ENCODE results near the gene BIRC2. TPM values are rescaled to one million over a fixed set of nuclear protein-coding genes. Genes with fewer than 3 reads are reported as not detected.

The BIRC2 gene
- total and polyA plus RNA-seq, 2 experiments from 2014 or later, result 15.3 to 25.2 TPM

DNA sequence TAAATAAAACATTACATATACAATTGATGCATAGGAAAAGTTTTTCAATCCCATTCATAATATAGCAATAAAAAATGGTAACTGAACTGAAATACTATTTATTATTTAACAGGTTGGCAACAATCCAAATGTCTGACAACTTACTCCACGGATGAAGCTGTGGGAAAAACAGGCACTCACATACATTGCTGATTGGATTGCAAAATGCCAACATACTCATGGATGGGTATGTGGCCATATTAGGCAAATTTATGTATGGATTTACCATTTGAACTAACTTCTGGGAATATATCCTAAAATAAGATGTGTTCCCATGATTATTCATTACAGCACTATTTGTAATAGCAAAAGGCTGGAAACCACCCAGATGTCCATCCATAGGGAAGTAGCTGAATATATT lies 3.2 kb upstream of the BIRC2 start (continued):
- TF ChIP-seq, protein P1, sequence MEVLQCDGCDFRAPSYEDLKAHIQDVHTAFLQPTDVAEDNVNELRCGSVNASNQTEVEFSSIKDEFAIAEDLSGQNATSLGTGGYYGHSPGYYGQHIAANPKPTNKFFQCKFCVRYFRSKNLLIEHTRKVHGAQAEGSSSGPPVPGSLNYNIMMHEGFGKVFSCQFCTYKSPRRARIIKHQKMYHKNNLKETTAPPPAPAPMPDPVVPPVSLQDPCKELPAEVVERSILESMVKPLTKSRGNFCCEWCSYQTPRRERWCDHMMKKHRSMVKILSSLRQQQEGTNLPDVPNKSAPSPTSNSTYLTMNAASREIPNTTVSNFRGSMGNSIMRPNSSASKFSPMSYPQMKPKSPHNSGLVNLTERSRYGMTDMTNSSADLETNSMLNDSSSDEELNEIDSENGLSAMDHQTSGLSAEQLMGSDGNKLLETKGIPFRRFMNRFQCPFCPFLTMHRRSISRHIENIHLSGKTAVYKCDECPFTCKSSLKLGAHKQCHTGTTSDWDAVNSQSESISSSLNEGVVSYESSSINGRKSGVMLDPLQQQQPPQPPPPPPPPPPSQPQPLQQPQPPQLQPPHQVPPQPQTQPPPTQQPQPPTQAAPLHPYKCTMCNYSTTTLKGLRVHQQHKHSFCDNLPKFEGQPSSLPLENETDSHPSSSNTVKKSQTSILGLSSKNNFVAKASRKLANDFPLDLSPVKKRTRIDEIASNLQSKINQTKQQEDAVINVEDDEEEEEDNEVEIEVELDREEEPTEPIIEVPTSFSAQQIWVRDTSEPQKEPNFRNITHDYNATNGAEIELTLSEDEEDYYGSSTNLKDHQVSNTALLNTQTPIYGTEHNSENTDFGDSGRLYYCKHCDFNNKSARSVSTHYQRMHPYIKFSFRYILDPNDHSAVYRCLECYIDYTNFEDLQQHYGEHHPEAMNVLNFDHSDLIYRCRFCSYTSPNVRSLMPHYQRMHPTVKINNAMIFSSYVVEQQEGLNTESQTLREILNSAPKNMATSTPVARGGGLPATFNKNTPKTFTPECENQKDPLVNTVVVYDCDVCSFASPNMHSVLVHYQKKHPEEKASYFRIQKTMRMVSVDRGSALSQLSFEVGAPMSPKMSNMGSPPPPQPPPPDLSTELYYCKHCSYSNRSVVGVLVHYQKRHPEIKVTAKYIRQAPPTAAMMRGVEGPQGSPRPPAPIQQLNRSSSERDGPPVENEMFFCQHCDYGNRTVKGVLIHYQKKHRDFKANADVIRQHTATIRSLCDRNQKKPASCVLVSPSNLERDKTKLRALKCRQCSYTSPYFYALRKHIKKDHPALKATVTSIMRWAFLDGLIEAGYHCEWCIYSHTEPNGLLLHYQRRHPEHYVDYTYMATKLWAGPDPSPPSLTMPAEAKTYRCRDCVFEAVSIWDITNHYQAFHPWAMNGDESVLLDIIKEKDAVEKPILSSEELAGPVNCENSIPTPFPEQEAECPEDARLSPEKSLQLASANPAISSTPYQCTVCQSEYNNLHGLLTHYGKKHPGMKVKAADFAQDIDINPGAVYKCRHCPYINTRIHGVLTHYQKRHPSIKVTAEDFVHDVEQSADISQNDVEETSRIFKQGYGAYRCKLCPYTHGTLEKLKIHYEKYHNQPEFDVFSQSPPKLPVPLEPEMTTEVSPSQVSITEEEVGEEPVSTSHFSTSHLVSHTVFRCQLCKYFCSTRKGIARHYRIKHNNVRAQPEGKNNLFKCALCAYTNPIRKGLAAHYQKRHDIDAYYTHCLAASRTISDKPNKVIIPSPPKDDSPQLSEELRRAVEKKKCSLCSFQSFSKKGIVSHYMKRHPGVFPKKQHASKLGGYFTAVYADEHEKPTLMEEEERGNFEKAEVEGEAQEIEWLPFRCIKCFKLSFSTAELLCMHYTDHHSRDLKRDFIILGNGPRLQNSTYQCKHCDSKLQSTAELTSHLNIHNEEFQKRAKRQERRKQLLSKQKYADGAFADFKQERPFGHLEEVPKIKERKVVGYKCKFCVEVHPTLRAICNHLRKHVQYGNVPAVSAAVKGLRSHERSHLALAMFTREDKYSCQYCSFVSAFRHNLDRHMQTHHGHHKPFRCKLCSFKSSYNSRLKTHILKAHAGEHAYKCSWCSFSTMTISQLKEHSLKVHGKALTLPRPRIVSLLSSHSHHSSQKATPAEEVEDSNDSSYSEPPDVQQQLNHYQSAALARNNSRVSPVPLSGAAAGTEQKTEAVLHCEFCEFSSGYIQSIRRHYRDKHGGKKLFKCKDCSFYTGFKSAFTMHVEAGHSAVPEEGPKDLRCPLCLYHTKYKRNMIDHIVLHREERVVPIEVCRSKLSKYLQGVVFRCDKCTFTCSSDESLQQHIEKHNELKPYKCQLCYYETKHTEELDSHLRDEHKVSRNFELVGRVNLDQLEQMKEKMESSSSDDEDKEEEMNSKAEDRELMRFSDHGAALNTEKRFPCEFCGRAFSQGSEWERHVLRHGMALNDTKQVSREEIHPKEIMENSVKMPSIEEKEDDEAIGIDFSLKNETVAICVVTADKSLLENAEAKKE (CRISPR knock-in tag; IDR thresholded peaks at IDR 0.05), result no peak

DNA sequence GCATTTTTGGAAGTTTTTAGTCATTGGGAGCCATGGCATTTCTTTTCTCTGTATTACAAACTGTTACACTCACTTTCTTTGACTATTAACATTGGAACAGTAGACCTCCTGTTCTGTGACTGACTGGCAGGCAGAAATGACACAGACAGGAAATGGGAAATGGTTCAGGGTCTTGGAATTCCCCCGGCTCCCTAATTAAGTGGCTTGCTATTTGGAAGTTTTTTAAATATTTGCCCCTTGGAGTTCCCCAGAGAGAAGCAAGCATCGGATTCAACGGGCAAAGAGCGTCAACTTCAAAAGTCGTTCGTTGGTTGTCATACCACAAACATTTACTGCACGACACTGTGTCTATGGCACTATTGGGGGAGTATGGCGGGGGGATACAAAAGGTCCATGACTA lies 1.1 kb upstream of the BIRC2 start:
- DNase-seq (ENCODE audit: low spot score) (no peak), ATAC-seq (no peak)
- Histone ChIP-seq H4K20me1 (replicated peaks; ENCODE audit: insufficient read depth) (peaks cover 3% of the 10 kb centered on the region; the same call in 1 of the 2 replicates), H3K79me2 (replicated peaks; ENCODE audit: insufficient read depth) (peaks cover 29% of the 10 kb centered on the region), H3K4me2 (peak overlapping the region; percentile 86), H2AFZ (peak overlapping the region; percentile 97; the same call in 1 of the 2 replicates), H3K27me3 (ENCODE audit: insufficient read depth) (no peaks in the 10 kb centered on the region), H3K4me1 (ENCODE audit: insufficient read depth) (peaks cover 11% of the 10 kb centered on the region), H3F3A (replicated peaks; ENCODE audit: low read depth) (no peaks in the 10 kb centered on the region), H3K4me3 (peak overlapping the region; percentile 93), H3K36me3 (ENCODE audit: insufficient read depth) (no peaks in the 10 kb centered on the region), H3K9me2 (ENCODE audit: insufficient read depth) (no peaks in the 10 kb centered on the region), H3K27ac (ENCODE audit: low read depth) (no peak overlapping the region)
- Mint-ChIP-seq H3K36me3 (ENCODE audit: low read depth) (peaks cover 3% of the 10 kb centered on the region; the same call in 1 of the 3 replicates), H3K27ac (no peak overlapping the region), H3K4me3 (peak overlapping the region; percentile 98), H3K27me3 (ENCODE audit: insufficient read depth, low read depth, poor library complexity) (peaks cover 2% of the 10 kb centered on the region), H3K4me1 (peaks cover 14% of the 10 kb centered on the region), H3K9me3 (no peaks in the 10 kb centered on the region)
- TF ChIP-seq, protein P2, sequence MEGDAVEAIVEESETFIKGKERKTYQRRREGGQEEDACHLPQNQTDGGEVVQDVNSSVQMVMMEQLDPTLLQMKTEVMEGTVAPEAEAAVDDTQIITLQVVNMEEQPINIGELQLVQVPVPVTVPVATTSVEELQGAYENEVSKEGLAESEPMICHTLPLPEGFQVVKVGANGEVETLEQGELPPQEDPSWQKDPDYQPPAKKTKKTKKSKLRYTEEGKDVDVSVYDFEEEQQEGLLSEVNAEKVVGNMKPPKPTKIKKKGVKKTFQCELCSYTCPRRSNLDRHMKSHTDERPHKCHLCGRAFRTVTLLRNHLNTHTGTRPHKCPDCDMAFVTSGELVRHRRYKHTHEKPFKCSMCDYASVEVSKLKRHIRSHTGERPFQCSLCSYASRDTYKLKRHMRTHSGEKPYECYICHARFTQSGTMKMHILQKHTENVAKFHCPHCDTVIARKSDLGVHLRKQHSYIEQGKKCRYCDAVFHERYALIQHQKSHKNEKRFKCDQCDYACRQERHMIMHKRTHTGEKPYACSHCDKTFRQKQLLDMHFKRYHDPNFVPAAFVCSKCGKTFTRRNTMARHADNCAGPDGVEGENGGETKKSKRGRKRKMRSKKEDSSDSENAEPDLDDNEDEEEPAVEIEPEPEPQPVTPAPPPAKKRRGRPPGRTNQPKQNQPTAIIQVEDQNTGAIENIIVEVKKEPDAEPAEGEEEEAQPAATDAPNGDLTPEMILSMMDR (conservative IDR thresholded peaks at IDR 0.05; ENCODE audit: low read depth in 2 of 2), result no peak
- TF ChIP-seq STAT1 (IDR thresholded peaks at IDR 0.05; ENCODE audit: unreplicated experiment), result no peak
- TF ChIP-seq EZH2phosphoT487 (IDR thresholded peaks at IDR 0.05; ENCODE audit: unreplicated experiment), result no peak
- no peak for TF ChIP-seq ZNF331 (CRISPR knock-in tag; IDR thresholded peaks at IDR 0.05; ENCODE audit: low read depth)
- TF ChIP-seq, protein P3, sequence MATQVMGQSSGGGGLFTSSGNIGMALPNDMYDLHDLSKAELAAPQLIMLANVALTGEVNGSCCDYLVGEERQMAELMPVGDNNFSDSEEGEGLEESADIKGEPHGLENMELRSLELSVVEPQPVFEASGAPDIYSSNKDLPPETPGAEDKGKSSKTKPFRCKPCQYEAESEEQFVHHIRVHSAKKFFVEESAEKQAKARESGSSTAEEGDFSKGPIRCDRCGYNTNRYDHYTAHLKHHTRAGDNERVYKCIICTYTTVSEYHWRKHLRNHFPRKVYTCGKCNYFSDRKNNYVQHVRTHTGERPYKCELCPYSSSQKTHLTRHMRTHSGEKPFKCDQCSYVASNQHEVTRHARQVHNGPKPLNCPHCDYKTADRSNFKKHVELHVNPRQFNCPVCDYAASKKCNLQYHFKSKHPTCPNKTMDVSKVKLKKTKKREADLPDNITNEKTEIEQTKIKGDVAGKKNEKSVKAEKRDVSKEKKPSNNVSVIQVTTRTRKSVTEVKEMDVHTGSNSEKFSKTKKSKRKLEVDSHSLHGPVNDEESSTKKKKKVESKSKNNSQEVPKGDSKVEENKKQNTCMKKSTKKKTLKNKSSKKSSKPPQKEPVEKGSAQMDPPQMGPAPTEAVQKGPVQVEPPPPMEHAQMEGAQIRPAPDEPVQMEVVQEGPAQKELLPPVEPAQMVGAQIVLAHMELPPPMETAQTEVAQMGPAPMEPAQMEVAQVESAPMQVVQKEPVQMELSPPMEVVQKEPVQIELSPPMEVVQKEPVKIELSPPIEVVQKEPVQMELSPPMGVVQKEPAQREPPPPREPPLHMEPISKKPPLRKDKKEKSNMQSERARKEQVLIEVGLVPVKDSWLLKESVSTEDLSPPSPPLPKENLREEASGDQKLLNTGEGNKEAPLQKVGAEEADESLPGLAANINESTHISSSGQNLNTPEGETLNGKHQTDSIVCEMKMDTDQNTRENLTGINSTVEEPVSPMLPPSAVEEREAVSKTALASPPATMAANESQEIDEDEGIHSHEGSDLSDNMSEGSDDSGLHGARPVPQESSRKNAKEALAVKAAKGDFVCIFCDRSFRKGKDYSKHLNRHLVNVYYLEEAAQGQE (IDR thresholded peaks at IDR 0.05; ENCODE audit: unreplicated experiment), result no peak
- no peak for TF ChIP-seq NANOG (IDR thresholded peaks at IDR 0.05; ENCODE audit: borderline replicate concordance)
- TF ChIP-seq, protein P4, sequence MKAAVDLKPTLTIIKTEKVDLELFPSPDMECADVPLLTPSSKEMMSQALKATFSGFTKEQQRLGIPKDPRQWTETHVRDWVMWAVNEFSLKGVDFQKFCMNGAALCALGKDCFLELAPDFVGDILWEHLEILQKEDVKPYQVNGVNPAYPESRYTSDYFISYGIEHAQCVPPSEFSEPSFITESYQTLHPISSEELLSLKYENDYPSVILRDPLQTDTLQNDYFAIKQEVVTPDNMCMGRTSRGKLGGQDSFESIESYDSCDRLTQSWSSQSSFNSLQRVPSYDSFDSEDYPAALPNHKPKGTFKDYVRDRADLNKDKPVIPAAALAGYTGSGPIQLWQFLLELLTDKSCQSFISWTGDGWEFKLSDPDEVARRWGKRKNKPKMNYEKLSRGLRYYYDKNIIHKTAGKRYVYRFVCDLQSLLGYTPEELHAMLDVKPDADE (IDR thresholded peaks at IDR 0.05), result no peak
- TF ChIP-seq POLR2AphosphoS5 (IDR thresholded peaks at IDR 0.05; ENCODE audit: low read depth), result no peak

All from GM23338 (cell line).